GM13976 (cell line): ENCODE results near the gene QDPR.
"Not testable (repeated sequence)": the region's sequence is repeated elsewhere in the genome, so short reads cannot be mapped to it uniquely, and the experiment has no call there.

Source experiments
- DNase-seq: peaks from one replicate; pipeline ENCODE4 v3.0.0; 2012; ENCODE audit warnings: low spot score
- in situ Hi-C: fragments of 300-500 bp; cut with MboI; formaldehyde crosslinking; loops from one replicate; pipeline ENCODE4 v1.12.0; 2022; ENCODE audit warnings: low sequenced_read_pairs, mixed read lengths, inconsistent platforms; ENCODE audit not compliant: unreplicated experiment
- TF ChIP-seq, protein P1 (sequence below): IDR thresholded peaks from 2 replicates; pipeline ENCODE4 v1.5.1; 2012; ENCODE audit warnings: borderline replicate concordance, mild to moderate bottlenecking; ENCODE audit not compliant: insufficient read depth; ENCODE audit errors: extremely low read depth, missing control alignments, control extremely low read depth

Gene QDPR

DNA sequence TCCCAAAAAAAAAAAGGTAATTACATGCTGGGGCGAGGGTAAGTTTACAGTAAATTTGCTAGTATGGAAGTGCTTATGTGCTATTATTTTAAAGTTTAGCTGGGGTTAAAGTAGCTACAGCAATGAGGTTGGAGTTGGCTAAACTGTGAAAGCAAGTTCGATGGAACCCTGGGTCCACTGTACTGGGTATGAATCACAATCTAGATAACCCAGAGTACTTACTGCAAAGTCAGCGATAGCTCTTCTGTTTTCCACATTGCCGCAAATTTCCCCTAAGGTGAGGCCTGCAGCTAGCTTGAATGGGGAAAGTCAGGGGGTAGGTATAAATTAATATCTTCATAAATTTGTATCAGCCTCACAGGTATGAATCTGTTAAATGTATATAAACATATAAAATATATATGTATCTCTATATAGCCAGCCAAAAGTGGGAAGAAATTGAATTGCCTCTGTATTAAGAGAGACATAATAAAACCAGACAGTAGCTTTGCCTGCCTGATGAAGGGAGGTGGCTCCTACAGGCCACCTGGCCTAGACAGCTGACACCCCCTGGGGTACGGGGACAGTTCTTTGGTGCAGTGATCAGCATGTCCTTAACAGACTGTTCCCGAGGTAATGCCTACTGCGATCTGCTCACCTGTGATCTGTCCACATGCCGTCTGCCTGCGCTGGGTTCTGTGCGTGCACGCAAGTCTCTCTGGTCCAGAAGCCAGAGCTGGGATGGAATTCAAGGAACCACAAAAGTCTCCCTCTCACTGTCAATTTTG lies 33.7 kb upstream of the QDPR start:
- DNase-seq, result no peak
- TF ChIP-seq, protein P1, sequence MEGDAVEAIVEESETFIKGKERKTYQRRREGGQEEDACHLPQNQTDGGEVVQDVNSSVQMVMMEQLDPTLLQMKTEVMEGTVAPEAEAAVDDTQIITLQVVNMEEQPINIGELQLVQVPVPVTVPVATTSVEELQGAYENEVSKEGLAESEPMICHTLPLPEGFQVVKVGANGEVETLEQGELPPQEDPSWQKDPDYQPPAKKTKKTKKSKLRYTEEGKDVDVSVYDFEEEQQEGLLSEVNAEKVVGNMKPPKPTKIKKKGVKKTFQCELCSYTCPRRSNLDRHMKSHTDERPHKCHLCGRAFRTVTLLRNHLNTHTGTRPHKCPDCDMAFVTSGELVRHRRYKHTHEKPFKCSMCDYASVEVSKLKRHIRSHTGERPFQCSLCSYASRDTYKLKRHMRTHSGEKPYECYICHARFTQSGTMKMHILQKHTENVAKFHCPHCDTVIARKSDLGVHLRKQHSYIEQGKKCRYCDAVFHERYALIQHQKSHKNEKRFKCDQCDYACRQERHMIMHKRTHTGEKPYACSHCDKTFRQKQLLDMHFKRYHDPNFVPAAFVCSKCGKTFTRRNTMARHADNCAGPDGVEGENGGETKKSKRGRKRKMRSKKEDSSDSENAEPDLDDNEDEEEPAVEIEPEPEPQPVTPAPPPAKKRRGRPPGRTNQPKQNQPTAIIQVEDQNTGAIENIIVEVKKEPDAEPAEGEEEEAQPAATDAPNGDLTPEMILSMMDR, result no peak
- in situ Hi-C loops, result loop anchor here (25.0 kb wide), 1 partner anchor 1042 kb away; no protein-coding TSS in a partner anchor

DNA sequence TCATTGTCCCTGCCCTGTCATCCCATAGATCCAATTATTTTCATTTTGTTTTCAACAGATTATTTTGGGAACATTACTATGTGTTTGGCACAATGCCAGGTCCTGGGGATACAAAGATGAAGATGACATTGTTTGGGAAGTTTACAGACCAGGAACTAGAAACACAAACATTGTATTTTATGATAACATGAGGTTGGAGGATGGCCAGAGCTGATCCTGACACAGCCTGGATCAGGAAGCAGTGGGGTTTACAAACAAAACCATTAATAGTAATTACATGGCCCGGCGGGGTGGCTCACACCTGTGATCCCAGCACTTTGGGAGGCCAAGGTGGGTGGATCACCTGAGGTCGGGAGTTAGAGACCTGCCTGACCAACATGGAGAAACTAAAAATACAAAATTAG lies 32.9 kb upstream of the QDPR start:
- DNase-seq, result no peak
- in situ Hi-C loops, result loop anchor here (25.0 kb wide), 1 partner anchor 1042 kb away; no protein-coding TSS in a partner anchor
- TF ChIP-seq, protein P1, result no peak

- no peak for DNase-seq
- in situ Hi-C loops, result loop anchor here (25.0 kb wide), 1 partner anchor 1043 kb away; no protein-coding TSS in a partner anchor
- TF ChIP-seq, protein P1, result no peak
These were observed 32.3 kb upstream of the QDPR start for GRCh38 chr4:17544205-17544604.

- not testable (repeated sequence) for DNase-seq
- in situ Hi-C loops, result loop anchor here (25.0 kb wide), 1 partner anchor 1050 kb away; no protein-coding TSS in a partner anchor
These were observed 25.2 kb upstream of the QDPR start for GRCh38 chr4:17537060-17537459.

DNA sequence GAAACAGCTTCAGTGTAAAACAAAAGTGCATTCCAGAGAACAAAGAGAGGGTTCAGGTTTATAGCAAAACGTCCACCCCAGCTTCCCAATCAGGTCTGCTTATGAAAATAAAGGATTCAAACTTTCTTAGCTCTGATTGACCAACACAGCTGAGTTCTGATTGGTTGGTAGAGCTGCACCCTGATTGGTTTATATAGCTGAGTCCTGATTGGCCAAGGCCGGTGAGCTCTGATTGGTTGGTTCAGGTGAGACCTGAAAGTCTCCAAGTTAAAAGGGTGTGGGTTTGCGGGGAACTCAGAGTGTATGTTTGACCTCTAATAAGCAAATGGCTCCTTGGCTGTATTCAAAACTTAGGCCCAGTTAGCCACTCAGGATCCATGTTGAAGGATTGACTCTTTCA lies 24.0 kb upstream of the QDPR start:
- in situ Hi-C loops, result loop anchor here (25.0 kb wide), 1 partner anchor 1051 kb away; no protein-coding TSS in a partner anchor
- TF ChIP-seq, protein P1, result no peak
- DNase-seq, result no peak

- TF ChIP-seq, protein P1, result no peak
- in situ Hi-C loops, result loop anchor here (25.0 kb wide), 1 partner anchor 1052 kb away; no protein-coding TSS in a partner anchor
- no peak for DNase-seq
These were observed 23.4 kb upstream of the QDPR start for GRCh38 chr4:17535242-17535641.

DNA sequence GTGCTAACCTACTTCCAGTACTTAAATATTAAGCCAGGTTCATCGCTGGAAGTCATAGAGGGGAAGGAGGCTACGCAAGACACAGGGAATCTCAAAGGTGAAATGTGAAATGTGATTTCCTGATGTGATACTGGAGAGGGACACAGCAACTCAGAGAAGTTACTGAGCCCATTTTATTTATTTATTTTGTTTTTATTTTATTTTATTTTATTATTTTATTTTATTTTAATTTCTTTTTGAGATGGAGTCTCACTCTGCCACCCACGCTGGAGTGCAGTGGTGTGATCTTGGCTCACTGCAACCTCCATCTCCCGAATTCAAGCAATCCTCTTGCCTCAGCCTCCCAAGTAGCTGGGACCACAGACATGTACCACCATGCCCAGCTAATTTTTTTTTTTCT lies 22.8 kb upstream of the QDPR start:
- in situ Hi-C loops, result loop anchor here (25.0 kb wide), 1 partner anchor 1053 kb away; no protein-coding TSS in a partner anchor
- TF ChIP-seq, protein P1, result no peak
- no peak for DNase-seq
